HG03520 (cell line): ENCODE data around the gene KLRC3.
"Not testable (repeated sequence)": the region's sequence is repeated elsewhere in the genome, so short reads cannot be mapped to it uniquely, and the experiment has no call there.

Experiments
- ATAC-seq: cut with Tn5 transposase; IDR thresholded peaks from one replicate; pipeline ENCODE4 v1.9.1; 2021; ENCODE audit warnings: mild to moderate bottlenecking, moderate library complexity; ENCODE audit not compliant: unreplicated experiment

The KLRC3 gene

GRCh38 chr12:10420334-10420733 is at the start of gene KLRC3:
Gene KLRC3 (minus strand): TSS chr12:10420595. CDS start chr12:10420550, 45 bp downstream.
- ATAC-seq, result not testable (repeated sequence)

DNA sequence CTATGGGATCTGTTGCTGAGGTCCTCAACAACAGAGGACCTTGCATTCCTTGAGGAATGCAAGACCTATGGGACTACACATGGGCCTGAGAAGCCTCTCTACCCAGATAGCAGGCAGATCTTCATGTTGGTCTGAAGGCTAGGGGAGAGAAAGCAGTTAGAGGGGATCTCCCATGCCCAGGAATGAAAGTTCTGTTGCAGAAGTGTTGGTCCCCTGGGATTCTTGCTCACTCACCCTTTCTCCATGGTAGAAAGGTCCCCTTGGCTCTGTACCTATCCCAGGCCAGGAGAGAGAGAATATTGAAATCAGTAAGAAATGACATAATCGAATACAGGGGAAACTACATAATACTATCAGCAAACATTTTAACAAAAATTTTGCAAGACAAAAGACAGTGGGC is 49.3 kb upstream of the KLRC3 start:
- no peak for ATAC-seq

DNA sequence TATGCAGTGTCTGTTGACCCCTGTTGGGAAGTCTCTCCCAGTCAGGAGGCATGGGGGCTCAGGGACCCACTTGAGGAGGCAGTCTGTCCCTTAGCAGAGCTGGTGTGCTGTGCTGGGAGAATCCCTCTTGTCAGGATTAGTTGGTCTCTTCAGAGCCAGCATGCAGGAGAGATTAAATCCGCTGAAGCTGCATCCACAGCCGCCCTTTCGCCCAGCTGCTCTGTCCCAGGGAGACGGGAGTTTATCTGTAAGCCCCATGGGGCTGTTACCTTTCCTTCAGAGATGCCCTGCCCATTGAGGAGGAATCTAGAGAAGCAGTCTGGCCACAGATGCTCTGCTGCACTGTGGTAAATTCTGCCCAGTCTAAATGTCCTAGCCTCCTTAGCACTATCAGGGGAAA is 45.9 kb upstream of the KLRC3 start:
- ATAC-seq, result no peak

GRCh38 chr12:10457760-10458159 is 37.4 kb upstream of the KLRC3 start:
- no peak for ATAC-seq

GRCh38 chr12:10456856-10457255 is 36.5 kb upstream of the KLRC3 start:
- ATAC-seq, result no peak

DNA sequence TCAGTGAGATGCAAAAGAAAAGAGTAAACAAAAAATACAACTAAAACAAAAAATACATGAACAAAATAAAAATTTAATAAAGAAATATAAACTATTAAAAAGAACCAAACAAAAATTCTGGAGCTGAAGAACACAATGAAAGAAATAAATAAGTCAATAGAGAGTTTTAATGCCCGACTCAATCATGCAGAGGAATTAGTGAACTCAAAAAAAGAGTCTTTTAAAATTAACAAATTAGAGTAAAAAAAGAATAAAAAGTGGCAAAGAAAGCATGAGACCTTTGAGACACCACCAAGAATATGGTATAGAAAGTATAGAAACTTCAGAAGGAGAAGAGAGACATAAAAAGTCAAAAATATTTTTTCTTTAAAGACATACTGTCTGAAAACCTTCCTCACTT is 35.4 kb upstream of the KLRC3 start:
- ATAC-seq, result no peak

GRCh38 chr12:10454531-10454930 is 34.1 kb upstream of the KLRC3 start:
- no peak for ATAC-seq

- no peak for ATAC-seq
These were observed 32.8 kb upstream of the KLRC3 start, which contains the start of gene KLRC1 for GRCh38 chr12:10453156-10453555. Gene KLRC1 (minus strand): TSS chr12:10453377. CDS start chr12:10451156, 2,221 bp downstream.

GRCh38 chr12:10448236-10448635 is 27.8 kb upstream of the KLRC3 start:
- no peak for ATAC-seq

DNA sequence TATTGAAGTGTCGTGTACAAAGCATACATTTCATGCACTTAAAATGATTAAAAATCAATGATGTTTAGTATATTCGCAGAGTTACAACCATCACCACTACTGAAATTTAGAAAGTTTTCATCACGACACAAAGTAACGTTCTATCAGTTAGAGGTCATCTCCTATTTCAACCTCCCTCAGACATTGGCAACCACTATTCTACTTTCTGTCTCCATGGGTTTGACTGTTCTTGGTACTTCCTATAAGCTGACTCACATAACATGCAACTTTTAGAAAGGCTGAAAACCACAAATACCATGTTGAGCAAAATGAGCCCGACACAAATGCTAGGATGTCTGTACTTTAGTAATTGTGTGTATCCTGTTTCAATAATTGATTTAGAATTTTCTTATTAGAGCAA is 25.7 kb upstream of the KLRC3 start:
- ATAC-seq, result not testable (repeated sequence)

GRCh38 chr12:10441144-10441543 is 20.7 kb upstream of the KLRC3 start:
- ATAC-seq, result not testable (repeated sequence)

DNA sequence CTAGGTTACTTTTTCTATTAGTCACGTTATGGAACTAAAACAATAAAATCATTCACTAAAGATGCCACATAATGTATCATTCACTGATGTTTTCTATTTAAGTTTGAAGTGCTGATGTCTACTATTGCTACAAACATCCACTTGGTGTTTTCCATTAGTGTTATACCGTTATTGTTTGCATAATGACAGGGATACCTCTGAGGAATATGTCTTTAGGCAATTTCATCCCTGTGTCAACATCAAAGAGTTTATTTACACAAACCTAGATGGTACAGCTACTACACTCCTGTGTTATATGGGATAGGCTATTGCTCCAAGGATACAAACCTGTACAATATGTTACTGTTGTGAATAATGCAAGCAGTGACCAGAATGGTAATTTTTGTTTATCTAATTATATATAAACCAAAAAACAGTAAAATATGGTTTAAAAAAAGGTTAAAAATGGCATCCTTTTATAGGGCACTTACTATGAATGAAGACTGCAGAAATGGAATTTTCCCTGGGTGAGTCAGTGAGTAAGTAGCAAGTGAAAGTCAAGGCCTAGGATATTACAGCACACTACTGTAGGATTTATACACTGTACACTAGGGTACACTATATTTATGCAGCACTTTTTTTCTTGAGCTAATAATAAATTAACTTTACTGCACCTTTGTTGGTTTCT is 19.3 kb upstream of the KLRC3 start:
- not testable (repeated sequence) for ATAC-seq

DNA sequence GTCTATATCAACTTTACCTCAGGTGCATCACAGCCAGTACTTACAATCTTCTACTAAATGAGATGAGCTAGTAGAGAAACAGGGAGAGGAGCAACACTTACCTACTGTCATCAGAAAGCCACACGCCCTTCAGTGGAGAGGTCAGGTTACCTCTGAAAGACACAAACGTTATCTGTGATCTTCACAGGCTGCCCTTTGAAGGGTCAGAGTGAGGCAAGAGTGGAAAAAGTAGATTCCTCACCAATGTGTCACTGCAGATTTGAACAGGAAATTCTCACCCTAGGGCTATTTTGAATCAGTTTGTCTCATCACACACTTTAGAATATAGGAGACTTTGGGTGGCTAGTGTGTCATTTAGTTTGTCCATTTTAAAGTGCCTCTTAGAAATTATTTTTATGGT is 17.2 kb upstream of the KLRC3 start:
- ATAC-seq, result not testable (repeated sequence)

GRCh38 chr12:10435816-10436215 is 15.4 kb upstream of the KLRC3 start, which contains the start of gene KLRC2:
Gene KLRC2 (minus strand): TSS chr12:10436010. CDS start chr12:10435986, 24 bp downstream.
- not testable (repeated sequence) for ATAC-seq

- ATAC-seq, result not testable (repeated sequence)
These were observed 10.2 kb upstream of the KLRC3 start for GRCh38 chr12:10430623-10431022.

- ATAC-seq, result not testable (repeated sequence)
These were observed 5.5 kb upstream of the KLRC3 start for GRCh38 chr12:10425938-10426337.

DNA sequence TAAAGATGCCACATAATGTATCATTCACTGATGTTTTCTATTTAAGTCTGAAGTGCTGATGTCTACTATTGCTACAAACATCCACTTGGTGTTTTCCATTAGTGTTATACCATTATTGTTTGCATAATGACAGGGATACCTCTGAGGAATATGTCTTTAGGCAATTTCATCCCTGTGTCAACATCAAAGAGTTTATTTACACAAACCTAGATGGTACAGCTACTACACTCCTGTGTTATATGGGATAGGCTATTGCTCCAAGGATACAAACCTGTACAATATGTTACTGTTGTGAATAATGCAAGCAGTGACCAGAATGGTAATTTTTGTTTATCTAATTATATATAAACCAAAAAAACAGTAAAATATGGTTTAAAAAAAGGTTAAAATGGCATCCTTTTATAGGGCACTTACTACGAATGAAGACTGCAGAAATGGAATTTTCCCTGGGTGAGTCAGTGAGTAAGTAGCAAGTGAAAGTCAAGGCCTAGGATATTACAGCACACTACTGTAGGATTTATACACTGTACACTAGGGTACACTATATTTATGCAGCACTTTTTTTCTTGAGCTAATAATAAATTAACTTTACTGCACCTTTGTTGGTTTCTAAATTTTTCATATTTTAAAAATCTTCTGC is 4.0 kb upstream of the KLRC3 start:
- ATAC-seq, result not testable (repeated sequence)

GRCh38 chr12:10422159-10422558 is 1.8 kb upstream of the KLRC3 start:
- ATAC-seq, result not testable (repeated sequence)

GRCh38 chr12:10409392-10409791 is 11.0 kb downstream of the KLRC3 start, which contains the start of gene KLRC4:
Gene KLRC4 (minus strand): TSS chr12:10409757. CDS start chr12:10409575, 182 bp downstream.
- no peak for ATAC-seq

GRCh38 chr12:10408842-10409241 is 11.6 kb downstream of the KLRC3 start:
- ATAC-seq, result no peak

- ATAC-seq, result no peak
These were observed 13.7 kb downstream of the KLRC3 start for GRCh38 chr12:10406725-10407124.

DNA sequence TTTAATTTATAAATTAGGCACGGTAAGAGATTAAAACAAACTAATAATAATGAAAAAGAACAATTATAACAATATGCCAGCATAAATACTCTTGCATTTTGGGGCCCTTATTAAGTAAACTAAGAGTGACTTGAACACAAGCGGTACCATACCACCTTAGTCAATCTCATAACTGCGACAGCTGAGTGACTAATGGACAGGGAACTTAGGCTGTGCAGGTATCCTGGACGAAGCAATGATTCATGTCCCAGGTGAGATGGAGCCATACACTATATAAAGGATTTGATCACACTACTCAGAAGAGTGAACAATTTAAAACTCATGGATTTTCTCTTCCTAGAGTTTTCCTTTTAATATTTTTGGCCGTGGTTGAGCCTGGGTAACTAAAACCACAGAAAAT is 15.1 kb downstream of the KLRC3 start:
- ATAC-seq, result no peak
